Activated effector memory CD4-positive, alpha-beta T cell treated with Interleukin-2 at 50 U/mL for 16 hours (primary cell): ENCODE data around the gene GYPA.
"Not testable (repeated sequence)": the region's sequence is repeated elsewhere in the genome, so short reads cannot be mapped to it uniquely, and the experiment has no call there.

Source experiments
- DNase-seq: peaks from one replicate; pipeline ENCODE4 v3.0.0-alpha.2; 2020

GYPA gene

GRCh38 chr4:144128709-144129320, 11.7 kb downstream of the GYPA start:
- not testable (repeated sequence) for DNase-seq

GRCh38 chr4:144125109-144125508, 15.4 kb downstream of the GYPA start:
- not testable (repeated sequence) for DNase-seq

GRCh38 chr4:144123982-144124635, 16.4 kb downstream of the GYPA start:
- not testable (repeated sequence) for DNase-seq

GRCh38 chr4:144123269-144123668, 17.2 kb downstream of the GYPA start:
- DNase-seq = not testable (repeated sequence)

GRCh38 chr4:144119752-144120151, 20.8 kb downstream of the GYPA start:
- DNase-seq = not testable (repeated sequence)

- no peak for DNase-seq
These were observed 25.0 kb downstream of the GYPA start for GRCh38 chr4:144115519-144115918.

- DNase-seq = no peak
These were observed 27.0 kb downstream of the GYPA start for GRCh38 chr4:144113546-144113945.

- no peak for DNase-seq
These were observed 35.9 kb downstream of the GYPA start for GRCh38 chr4:144104509-144105130.

- not testable (repeated sequence) for DNase-seq
These were observed 42.7 kb downstream of the GYPA start for GRCh38 chr4:144097776-144098175.

- DNase-seq = not testable (repeated sequence)
These were observed 46.5 kb downstream of the GYPA start for GRCh38 chr4:144093995-144094394.

- not testable (repeated sequence) for DNase-seq
These were observed 49.3 kb downstream of the GYPA start for GRCh38 chr4:144091181-144091580.

GRCh38 chr4:144090744-144091143, 49.8 kb downstream of the GYPA start:
- no peak for DNase-seq

- DNase-seq = not testable (repeated sequence)
These were observed 58.5 kb downstream of the GYPA start for GRCh38 chr4:144082053-144082452.

- not testable (repeated sequence) for DNase-seq
These were observed 60.4 kb downstream of the GYPA start for GRCh38 chr4:144080135-144080534.

- DNase-seq = not testable (repeated sequence)
These were observed 61.8 kb downstream of the GYPA start for GRCh38 chr4:144078746-144079145.

GRCh38 chr4:144061556-144061955, 79.0 kb downstream of the GYPA start:
- not testable (repeated sequence) for DNase-seq

GRCh38 chr4:144060234-144060859, 80.2 kb downstream of the GYPA start:
- DNase-seq = not testable (repeated sequence)
